HG02588 (cell line): ENCODE data around the gene CEP192.
A peak's percentile ranks its signal among the peaks of the same experiment; 100 is the strongest.
"Not testable (repeated sequence)": the region's sequence is repeated elsewhere in the genome, so short reads cannot be mapped to it uniquely, and the experiment has no call there.

ENCODE experiments used
- ATAC-seq: cut with Tn5 transposase; IDR thresholded peaks from one replicate; pipeline ENCODE4 v1.9.1; 2021; ENCODE audit warnings: mild to moderate bottlenecking, moderate library complexity; ENCODE audit not compliant: unreplicated experiment

Gene CEP192

GRCh38 chr18:12990967-12991820, at the start of gene CEP192:
TSS of gene CEP192 (plus strand) at chr18:12991362. CDS start at chr18:12999425, 8,063 bp downstream.
- ATAC-seq = peak; percentile 88

- ATAC-seq = no peak
Measured at GRCh38 chr18:12943215-12943614, 47.9 kb upstream of the CEP192 start.

- no peak for ATAC-seq
Measured at GRCh38 chr18:12944709-12945108, 46.5 kb upstream of the CEP192 start.

- ATAC-seq = no peak
Measured at GRCh38 chr18:12946549-12947284, 44.4 kb upstream of the CEP192 start.

GRCh38 chr18:12947285-12948049, 43.7 kb upstream of the CEP192 start, which contains the start of gene SEH1L:
TSS of gene SEH1L (plus strand) at chr18:12948011. CDS start at chr18:12948122, 111 bp downstream.
- peak; percentile 70 for ATAC-seq

GRCh38 chr18:12948050-12948804, 42.9 kb upstream of the CEP192 start:
- ATAC-seq = peak; percentile 70

GRCh38 chr18:12958478-12958877, 32.7 kb upstream of the CEP192 start:
- ATAC-seq = no peak

GRCh38 chr18:12960395-12960794, 30.8 kb upstream of the CEP192 start:
- ATAC-seq = no peak

GRCh38 chr18:12960853-12961397, 30.2 kb upstream of the CEP192 start:
- ATAC-seq = no peak

- ATAC-seq = no peak
Measured at GRCh38 chr18:12963069-12963468, 28.1 kb upstream of the CEP192 start.

GRCh38 chr18:12968115-12968514, 23.0 kb upstream of the CEP192 start:
- no peak for ATAC-seq

GRCh38 chr18:12968619-12969018, 22.5 kb upstream of the CEP192 start:
- no peak for ATAC-seq

GRCh38 chr18:12973562-12974213, 17.5 kb upstream of the CEP192 start:
- no peak for ATAC-seq

- no peak for ATAC-seq
Measured at GRCh38 chr18:12975488-12975887, 15.7 kb upstream of the CEP192 start.

- no peak for ATAC-seq
Measured at GRCh38 chr18:12976305-12976704, 14.9 kb upstream of the CEP192 start.

GRCh38 chr18:12980065-12980464, 11.1 kb upstream of the CEP192 start:
- not testable (repeated sequence) for ATAC-seq

GRCh38 chr18:12989397-12990122, 1.6 kb upstream of the CEP192 start:
- ATAC-seq = no peak

GRCh38 chr18:12990123-12990475, 1.1 kb upstream of the CEP192 start:
- ATAC-seq = no peak

- no peak for ATAC-seq
Measured at GRCh38 chr18:12990641-12990966, 558 bp upstream of the CEP192 start.
